Panc1 (cell line): ENCODE measurements around the gene BUD31. TPM values are rescaled to one million over a fixed set of nuclear protein-coding genes. Genes with fewer than 3 reads are reported as not detected.

Experiments
- ATAC-seq: fragments of 200-7000 bp; cut with Tn5 transposase; 2 replicates; pipeline ENCODE4 v1.9.1; 2020; ENCODE audit warnings: mild to moderate bottlenecking, moderate library complexity
- BruUV-seq: library from RNA; stranded (reverse); fragments of 400-500 nt; replicated peaks from 2 replicates; lab custom pipeline; 2021; lab: Mats Ljungman, UMichigan
- CTCF ChIA-PET: fragments of 300-600 bp; sonication (Branson Sonifier 250); formaldehyde crosslinking; loops from one replicate; lab custom pipeline; 2022; ENCODE audit warnings: antibody characterized with exemption; lab: Charles Lee
- POLR2A ChIA-PET: fragments of 300-600 bp; sonication (Branson Sonifier 250); formaldehyde crosslinking; loops from one replicate; lab custom pipeline; 2022; ENCODE audit warnings: antibody characterized with exemption; lab: Charles Lee
- DNase-seq: peaks from one replicate; pipeline ENCODE4 v3.0.0-alpha.2; 2010; ENCODE audit warnings: low read depth, low spot score
- H3K27ac ChIP-seq: 2 replicates; pipeline ENCODE4 v1.5.1; 2011; ENCODE audit warnings: mild to moderate bottlenecking, low read length, inconsistent platforms
- H3K27me3 ChIP-seq: fragments of 200-500 bp; sonication (Bioruptor generic); 2 replicates; pipeline ENCODE4 v1.6.0; 2014; ENCODE audit warnings: low read length, inconsistent platforms; ENCODE audit not compliant: control insufficient read depth, insufficient read depth
- H3K36me3 ChIP-seq: fragments of 200-500 bp; sonication (Bioruptor generic); 2 replicates; pipeline ENCODE4 v1.5.1; 2014; ENCODE audit warnings: inconsistent platforms, mild to moderate bottlenecking, low read length, moderate library complexity; ENCODE audit not compliant: control insufficient read depth, insufficient read depth
- H3K4me1 ChIP-seq: 2 replicates; pipeline ENCODE4 v1.5.1; 2011; ENCODE audit warnings: inconsistent platforms, mild to moderate bottlenecking, low read length, moderate library complexity; ENCODE audit not compliant: control insufficient read depth, insufficient read depth
- H3K4me3 ChIP-seq, 2 experiments: 2 replicates each; pipeline ENCODE4 v1.5.1; 2011 to 2012; ENCODE audit warnings: low read depth in 2 of 2, low read length in 2 of 2, mild to moderate bottlenecking in 2 of 2, inconsistent platforms in 1 of 2, moderate library complexity in 1 of 2
- H3K9me3 ChIP-seq: fragments of 200-500 bp; sonication (Bioruptor generic); 2 replicates; pipeline ENCODE4 v1.5.1; 2014; ENCODE audit warnings: low read depth, mild to moderate bottlenecking, inconsistent platforms, low read length, moderate library complexity; ENCODE audit not compliant: control insufficient read depth, insufficient read depth
- CTCF ChIP-seq: fragments of 450-650 bp; IDR thresholded peaks from 2 replicates; pipeline ENCODE4 v1.5.1; 2017; ENCODE audit warnings: mild to moderate bottlenecking
- POLR2AphosphoS5 ChIP-seq: IDR thresholded peaks from 2 replicates; pipeline ENCODE4 v1.6.1; 2012; ENCODE audit warnings: mild to moderate bottlenecking, low read depth, low read length, moderate library complexity
- REST ChIP-seq, 2 experiments: IDR thresholded peaks; 2 replicates each; pipeline ENCODE4 v1.6.1; 2011 to 2012; ENCODE audit warnings: low read depth in 2 of 2, control low read depth in 1 of 2, low read length in 1 of 2, mild to moderate bottlenecking in 1 of 2, moderate library complexity in 1 of 2; ENCODE audit not compliant: insufficient read depth in 1 of 2
- SIN3A ChIP-seq: IDR thresholded peaks from 2 replicates; pipeline ENCODE4 v1.6.1; 2012; ENCODE audit warnings: low read depth, mild to moderate bottlenecking, low read length, moderate library complexity, borderline replicate concordance; ENCODE audit not compliant: insufficient read depth
- TCF7L2 ChIP-seq: IDR thresholded peaks from 2 replicates; pipeline ENCODE4 v1.6.1; 2011; ENCODE audit warnings: mild to moderate bottlenecking, low read depth, low read length, inconsistent platforms
- in situ Hi-C: cut with HindIII; loops from 2 replicates; pipeline ENCODE4 v1.10.0; 2016; ENCODE audit warnings: low sequenced_read_pairs, low pct_unique_long_range_greater_than_20kb
- intact Hi-C: fragments of 100-400 bp; cut with micrococcal nuclease; formaldehyde crosslinking; loops from one replicate; pipeline ENCODE4 v1.10.0; 2022; ENCODE audit not compliant: unreplicated experiment
- total RNA-seq: library from RNA; stranded (reverse); gene quantifications from one replicate; pipeline ENCODE4 v1.2.1, GENCODE V29; 2021; ENCODE audit not compliant: unreplicated experiment

The BUD31 gene
- total RNA-seq, 1 experiment from 2014 or later = 179 TPM

GRCh38 chr7:99371376-99371920 lies 37.3 kb upstream of the BUD31 start:
- ChIA-PET POLR2A (no interaction called here), CTCF (no interaction called here)
- DNase-seq = no peak
- no peaks in the 10 kb centered on the region for H3K9me3 ChIP-seq
- intact Hi-C loops (no loop called here), in situ Hi-C loops (no loop called here)
- no TSS peak for BruUV-seq
- no peak for ATAC-seq
- peaks cover 23% of the 10 kb centered on the region for H3K4me1 ChIP-seq
- H3K27me3 ChIP-seq = no peaks in the 10 kb centered on the region
- no peak for TF ChIP-seq SIN3A
- no peak for TF ChIP-seq CTCF
- TF ChIP-seq TCF7L2 = no peak
- no peak for TF ChIP-seq REST (IDR thresholded peaks at IDR 0.05; ENCODE audit: insufficient read depth in 1 of 2, low read depth in 2 of 2, low read length in 1 of 2)
- TF ChIP-seq POLR2AphosphoS5 = no peak
- H3K27ac ChIP-seq = no peak overlapping the region
- H3K36me3 ChIP-seq = peaks cover 6% of the 10 kb centered on the region; the same call in 1 of the 2 replicates
- H3K4me3 ChIP-seq = no peak overlapping the region

GRCh38 chr7:99372275-99373090 lies 36.3 kb upstream of the BUD31 start:
- POLR2A ChIA-PET = no interaction called here
- BruUV-seq = no TSS peak
- Histone ChIP-seq H3K9me3 (no peaks in the 10 kb centered on the region), H3K27ac (peak overlapping the region; percentile 73), H3K27me3 (no peaks in the 10 kb centered on the region), H3K36me3 (no peaks in the 10 kb centered on the region), H3K4me3 (peak overlapping the region in 1 of 2 experiments; percentile 14; a peak in 1 of 4 replicates), H3K4me1 (peaks cover 23% of the 10 kb centered on the region)
- no peak for TF ChIP-seq POLR2AphosphoS5
- 0 out of 2 replicates have a peak, but pooled peaks have one; percentile 38 for TF ChIP-seq TCF7L2
- in situ Hi-C loops = no loop called here
- intact Hi-C loops = no loop called here
- ATAC-seq = no peak
- CTCF ChIA-PET = interaction anchor here (1.0 kb wide), 1 partner anchor 43 kb away, joined by 3 read pairs; no protein-coding TSS in a partner anchor
- DNase-seq = no peak
